ENCODE data around the gene EMX1. TPM values are rescaled to one million over a fixed set of nuclear protein-coding genes. Genes with fewer than 3 reads are reported as not detected.

Gene EMX1
- polyA plus RNA-seq, 1 donor = 0.22 TPM

DNA sequence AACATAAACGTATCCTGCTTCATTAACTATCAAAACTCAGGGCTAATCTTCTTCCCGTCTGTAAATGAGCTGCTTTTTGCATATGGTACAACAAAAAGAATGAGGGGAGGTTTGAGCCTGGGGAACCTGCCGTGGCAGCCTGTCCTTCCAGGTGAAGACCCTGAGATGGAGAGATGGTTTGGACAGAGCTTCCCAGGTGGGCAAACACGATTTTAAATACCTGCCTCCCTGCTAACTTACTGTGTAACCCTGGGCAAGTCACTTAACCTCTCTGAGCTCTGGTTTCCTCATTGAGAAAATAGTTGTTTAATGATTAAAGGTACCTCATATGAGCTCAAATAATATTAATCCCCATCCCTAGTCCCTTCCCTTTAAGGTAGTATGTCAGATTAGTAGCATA is 9.0 kb downstream of the EMX1 start:
- Histone ChIP-seq H3K27ac (ENCODE audit: low read length) (no peak overlapping the region), H3K27me3 (ENCODE audit: control insufficient read depth, insufficient read depth, low read length) (peaks cover 94% of the 10 kb centered on the region)
- DNase-seq = no peak

DNA sequence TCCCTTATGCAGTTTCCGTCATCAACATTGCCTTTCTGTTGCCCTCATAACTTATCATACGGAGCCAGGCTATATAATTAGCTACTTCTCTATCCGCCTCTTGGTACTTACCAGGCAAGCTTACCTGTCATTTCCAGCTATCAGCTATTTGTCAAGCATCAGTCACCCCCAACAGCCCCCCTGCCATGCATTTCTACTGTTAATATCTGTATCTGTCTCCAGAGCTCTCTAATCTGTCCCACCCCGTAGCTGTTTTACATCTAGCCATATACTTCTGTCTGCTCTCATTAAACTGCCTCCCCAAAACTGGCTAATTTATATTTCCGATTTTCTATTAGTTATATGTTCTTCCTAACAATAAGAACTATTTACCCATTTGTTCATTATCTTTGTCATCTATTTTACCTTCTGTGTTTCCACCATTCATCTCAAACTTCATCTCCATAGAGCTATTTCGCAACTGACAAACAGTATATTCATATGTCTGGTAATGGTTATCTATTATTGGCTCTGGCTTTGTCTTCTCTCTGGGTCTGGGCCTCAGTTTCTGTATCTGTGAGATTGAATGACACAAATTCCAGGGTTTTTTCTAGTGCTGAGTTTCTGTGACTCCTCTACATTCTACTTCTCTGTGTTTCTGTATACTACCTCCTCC is 9.6 kb downstream of the EMX1 start:
- H3K27ac ChIP-seq (ENCODE audit: low read length) = no peak overlapping the region
- H3K36me3 ChIP-seq (ENCODE audit: control insufficient read depth, insufficient read depth, low read length) = no peaks in the 10 kb centered on the region
- no peak overlapping the region for H3K4me3 ChIP-seq (ENCODE audit: low read length)
- DNase-seq = no peak
- peaks cover 10% of the 10 kb centered on the region for H3K4me1 ChIP-seq (ENCODE audit: control insufficient read depth, insufficient read depth, low read length)
- peaks cover 11% of the 10 kb centered on the region for H3K9me3 ChIP-seq (ENCODE audit: control insufficient read depth, low read depth, low read length)
- H3K27me3 ChIP-seq (ENCODE audit: control insufficient read depth, insufficient read depth, low read length) = peaks cover 88% of the 10 kb centered on the region
- 43% methylated on average over 3 of the region's 6 CpGs for WGBS (ENCODE audit: insufficient coverage, low lambda C conversion rate)

More for the DNA sequence above, 9.0 kb downstream of the EMX1 start:
- Histone ChIP-seq H3K4me1 (ENCODE audit: control insufficient read depth, insufficient read depth, low read length) (peaks cover 5% of the 10 kb centered on the region), H3K9me3 (ENCODE audit: control insufficient read depth, low read depth, low read length) (peaks cover 11% of the 10 kb centered on the region), H3K36me3 (ENCODE audit: control insufficient read depth, insufficient read depth, low read length) (no peaks in the 10 kb centered on the region), H3K4me3 (ENCODE audit: low read length) (no peak overlapping the region)
- WGBS (ENCODE audit: insufficient coverage, low lambda C conversion rate) = no CpG with 5 or more reads among the region's 4 CpGs

DNA sequence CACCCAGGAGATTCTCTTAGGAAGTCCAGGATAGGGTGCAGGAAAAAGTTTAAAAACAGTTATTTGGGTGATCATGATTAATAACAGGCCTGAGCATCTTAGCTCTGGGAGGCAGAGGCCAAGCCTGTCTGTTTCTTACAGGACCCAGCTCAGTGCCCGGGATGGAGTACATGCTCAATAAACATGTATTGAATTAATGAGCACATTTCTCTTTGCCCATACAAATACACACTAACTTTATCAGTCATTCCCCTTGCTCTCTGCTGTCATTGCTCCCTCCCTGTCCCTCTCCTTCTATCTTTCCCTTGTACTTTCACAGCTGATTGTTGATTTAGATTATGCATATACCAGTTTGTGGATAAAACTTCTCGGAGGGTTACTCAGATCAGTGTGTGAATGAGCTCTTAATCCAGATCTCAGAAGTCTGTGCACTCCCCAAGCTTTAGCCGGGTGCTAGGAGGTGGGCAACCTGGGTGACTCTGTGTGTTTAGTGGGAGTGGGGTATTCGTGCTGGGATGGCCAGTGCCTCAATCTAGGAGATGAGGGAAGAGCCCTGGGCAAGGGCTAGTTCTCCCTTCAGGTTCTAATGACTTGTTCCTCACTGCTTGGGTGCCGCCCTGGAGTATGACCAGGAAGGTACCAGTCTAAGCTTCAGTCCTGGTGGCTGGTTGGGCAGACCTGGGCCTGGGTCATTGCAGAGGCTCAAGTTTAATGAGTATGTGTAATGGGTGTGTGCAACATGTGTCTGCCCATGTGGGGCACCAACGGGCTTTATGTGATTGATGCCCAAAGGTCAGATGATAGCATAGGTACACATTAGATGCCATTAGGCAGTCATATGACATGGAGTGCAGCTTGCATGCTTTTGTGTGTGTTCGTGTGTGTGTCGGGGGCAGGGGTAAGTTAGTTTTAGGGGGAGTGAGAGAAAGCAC is 10.6 kb downstream of the EMX1 start:
- Histone ChIP-seq H3K9me3 (ENCODE audit: control insufficient read depth, low read depth, low read length) (peaks cover 11% of the 10 kb centered on the region), H3K36me3 (ENCODE audit: control insufficient read depth, insufficient read depth, low read length) (no peaks in the 10 kb centered on the region), H3K27me3 (ENCODE audit: control insufficient read depth, insufficient read depth, low read length) (peaks cover 78% of the 10 kb centered on the region), H3K4me1 (ENCODE audit: control insufficient read depth, insufficient read depth, low read length) (peaks cover 20% of the 10 kb centered on the region), H3K27ac (ENCODE audit: low read length) (no peak overlapping the region), H3K4me3 (ENCODE audit: low read length) (no peak overlapping the region)
- peak in 1 of 2 donors; percentile 53 for DNase-seq
- no CpG with 5 or more reads among the region's 8 CpGs for WGBS (ENCODE audit: insufficient coverage, low lambda C conversion rate)

DNA sequence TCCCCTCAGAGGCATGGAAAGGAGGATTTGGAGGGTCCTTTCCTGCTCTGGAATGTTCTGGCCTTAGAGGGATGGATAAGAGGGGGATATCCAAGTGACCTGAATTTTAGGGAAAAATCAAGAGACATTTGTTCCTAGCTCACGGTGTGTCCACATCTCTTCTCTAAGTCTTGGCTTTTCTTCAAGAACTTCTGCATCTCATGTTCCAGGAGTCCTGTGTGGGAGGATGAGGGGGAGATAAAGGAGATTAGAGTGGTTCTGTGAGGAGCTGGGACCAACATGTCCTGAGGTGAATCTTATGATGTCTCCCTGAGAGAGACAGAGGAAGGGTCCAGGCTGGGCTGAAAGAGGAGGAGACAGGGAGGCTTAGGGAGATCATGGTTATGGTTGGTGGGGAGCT is 11.7 kb downstream of the EMX1 start:
- Histone ChIP-seq H3K4me3 (ENCODE audit: low read length) (no peak overlapping the region), H3K27me3 (ENCODE audit: control insufficient read depth, insufficient read depth, low read length) (peaks cover 67% of the 10 kb centered on the region), H3K4me1 (ENCODE audit: control insufficient read depth, insufficient read depth, low read length) (peaks cover 31% of the 10 kb centered on the region), H3K36me3 (ENCODE audit: control insufficient read depth, insufficient read depth, low read length) (no peaks in the 10 kb centered on the region), H3K9me3 (ENCODE audit: control insufficient read depth, low read depth, low read length) (peaks cover 14% of the 10 kb centered on the region), H3K27ac (ENCODE audit: low read length) (no peak overlapping the region)
- no CpG with 5 or more reads among the region's 1 CpG for WGBS (ENCODE audit: insufficient coverage, low lambda C conversion rate)
- DNase-seq = no peak

DNA sequence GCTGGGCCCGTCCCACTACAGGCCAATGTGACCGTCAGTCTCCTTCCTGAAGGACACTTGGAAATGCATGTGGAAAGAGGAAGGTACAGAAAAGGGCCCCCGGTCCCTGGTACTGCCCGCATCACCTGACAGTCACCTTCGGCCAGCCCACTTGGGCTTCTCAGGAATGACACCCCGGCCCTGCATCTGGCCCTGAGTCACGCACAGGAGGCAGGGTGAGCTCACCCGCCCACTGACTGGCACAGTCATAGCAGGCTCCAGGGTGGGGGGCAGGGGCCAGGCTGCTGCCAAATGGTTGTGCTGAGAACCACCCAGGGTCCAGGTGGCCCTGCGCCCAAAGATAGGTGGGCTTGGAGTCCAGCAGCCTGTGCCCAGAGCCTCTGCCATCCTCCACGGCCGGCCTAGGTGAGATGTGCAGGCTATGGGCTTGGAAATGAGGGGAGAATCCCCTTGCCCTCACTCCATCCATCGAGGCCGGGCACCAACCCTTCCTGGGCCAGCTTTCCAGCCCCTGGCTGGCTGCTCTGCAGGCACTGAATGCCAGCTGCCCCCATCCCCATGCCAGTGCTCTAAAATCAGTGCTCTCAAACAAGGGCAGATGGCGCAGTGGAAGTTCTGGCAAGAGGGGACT is 14.1 kb downstream of the EMX1 start:
- no peak for DNase-seq
- peaks cover 4% of the 10 kb centered on the region for H3K9me3 ChIP-seq (ENCODE audit: control insufficient read depth, low read depth, low read length)
- H3K27ac ChIP-seq (ENCODE audit: low read length) = no peak overlapping the region
- no peak overlapping the region for H3K4me3 ChIP-seq (ENCODE audit: low read length)
- peaks cover 39% of the 10 kb centered on the region for H3K4me1 ChIP-seq (ENCODE audit: control insufficient read depth, insufficient read depth, low read length)
- no CpG with 5 or more reads among the region's 14 CpGs for WGBS (ENCODE audit: insufficient coverage, low lambda C conversion rate)
- H3K36me3 ChIP-seq (ENCODE audit: control insufficient read depth, insufficient read depth, low read length) = no peaks in the 10 kb centered on the region
- H3K27me3 ChIP-seq (ENCODE audit: control insufficient read depth, insufficient read depth, low read length) = peaks cover 45% of the 10 kb centered on the region

DNA sequence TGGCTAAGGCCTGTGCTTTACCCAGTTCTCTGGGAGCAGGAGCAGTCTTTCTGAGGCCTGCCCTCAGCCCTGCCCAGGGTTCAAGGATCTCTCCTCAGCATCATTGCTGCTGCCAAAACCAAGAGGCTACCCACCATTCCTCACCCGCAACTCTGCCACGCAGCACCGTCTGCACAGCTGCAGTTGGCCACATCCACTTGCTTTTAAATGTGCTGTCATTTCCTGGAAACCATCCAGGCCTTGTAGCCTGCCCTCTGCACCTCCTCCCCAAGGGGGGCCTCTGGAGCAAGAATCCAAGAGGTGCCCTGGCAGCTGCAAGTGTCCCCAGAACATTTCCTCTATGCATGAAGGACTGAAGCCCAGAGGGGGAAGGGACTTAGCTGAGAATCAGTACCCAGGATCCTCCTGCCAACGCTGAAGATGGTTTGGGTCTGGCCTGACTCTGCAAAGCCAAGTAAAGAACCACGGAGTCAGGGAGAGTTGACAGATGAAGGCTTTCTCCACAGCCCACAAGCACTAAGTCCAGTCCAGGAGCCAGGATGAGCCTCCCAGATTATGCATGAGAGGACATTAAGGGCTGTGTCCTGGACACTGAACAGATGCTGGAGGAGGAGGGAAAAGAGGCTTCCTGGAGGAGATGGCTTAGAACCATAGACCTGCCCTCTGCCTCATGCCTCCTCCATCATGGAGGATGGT is 14.9 kb downstream of the EMX1 start:
- H3K27me3 ChIP-seq (ENCODE audit: control insufficient read depth, insufficient read depth, low read length) = peaks cover 37% of the 10 kb centered on the region
- H3K4me3 ChIP-seq (ENCODE audit: low read length) = no peak overlapping the region
- H3K36me3 ChIP-seq (ENCODE audit: control insufficient read depth, insufficient read depth, low read length) = no peaks in the 10 kb centered on the region
- peaks cover 4% of the 10 kb centered on the region for H3K9me3 ChIP-seq (ENCODE audit: control insufficient read depth, low read depth, low read length)
- peak; percentile 42 to 74 for DNase-seq
- peaks cover 39% of the 10 kb centered on the region for H3K4me1 ChIP-seq (ENCODE audit: control insufficient read depth, insufficient read depth, low read length)
- H3K27ac ChIP-seq (ENCODE audit: low read length) = no peak overlapping the region
- no CpG with 5 or more reads among the region's 5 CpGs for WGBS (ENCODE audit: insufficient coverage, low lambda C conversion rate)

DNA sequence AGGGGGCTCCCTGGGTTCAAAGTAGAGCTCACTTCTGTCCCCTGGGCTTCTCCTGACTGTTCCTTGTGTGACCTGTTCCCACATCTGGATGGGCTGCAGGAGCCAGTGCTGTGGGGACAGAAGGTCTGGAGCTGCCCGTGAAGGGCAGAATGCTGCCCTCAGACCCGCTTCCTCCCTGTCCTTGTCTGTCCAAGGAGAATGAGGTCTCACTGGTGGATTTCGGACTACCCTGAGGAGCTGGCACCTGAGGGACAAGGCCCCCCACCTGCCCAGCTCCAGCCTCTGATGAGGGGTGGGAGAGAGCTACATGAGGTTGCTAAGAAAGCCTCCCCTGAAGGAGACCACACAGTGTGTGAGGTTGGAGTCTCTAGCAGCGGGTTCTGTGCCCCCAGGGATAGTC is 15.5 kb downstream of the EMX1 start:
- Histone ChIP-seq H3K9me3 (ENCODE audit: control insufficient read depth, low read depth, low read length) (peaks cover 4% of the 10 kb centered on the region), H3K4me3 (ENCODE audit: low read length) (no peak overlapping the region), H3K36me3 (ENCODE audit: control insufficient read depth, insufficient read depth, low read length) (no peaks in the 10 kb centered on the region), H3K27ac (ENCODE audit: low read length) (no peak overlapping the region), H3K4me1 (ENCODE audit: control insufficient read depth, insufficient read depth, low read length) (peaks cover 39% of the 10 kb centered on the region), H3K27me3 (ENCODE audit: control insufficient read depth, insufficient read depth, low read length) (peaks cover 31% of the 10 kb centered on the region)
- no peak for DNase-seq
- no CpG with 5 or more reads among the region's 4 CpGs for WGBS (ENCODE audit: insufficient coverage, low lambda C conversion rate)

DNA sequence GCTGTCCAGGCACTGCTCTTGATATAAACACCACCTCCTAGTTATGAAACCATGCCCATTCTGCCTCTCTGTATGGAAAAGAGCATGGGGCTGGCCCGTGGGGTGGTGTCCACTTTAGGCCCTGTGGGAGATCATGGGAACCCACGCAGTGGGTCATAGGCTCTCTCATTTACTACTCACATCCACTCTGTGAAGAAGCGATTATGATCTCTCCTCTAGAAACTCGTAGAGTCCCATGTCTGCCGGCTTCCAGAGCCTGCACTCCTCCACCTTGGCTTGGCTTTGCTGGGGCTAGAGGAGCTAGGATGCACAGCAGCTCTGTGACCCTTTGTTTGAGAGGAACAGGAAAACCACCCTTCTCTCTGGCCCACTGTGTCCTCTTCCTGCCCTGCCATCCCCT is 15.9 kb downstream of the EMX1 start:
- Histone ChIP-seq H3K4me3 (ENCODE audit: low read length) (no peak overlapping the region), H3K36me3 (ENCODE audit: control insufficient read depth, insufficient read depth, low read length) (no peaks in the 10 kb centered on the region), H3K9me3 (ENCODE audit: control insufficient read depth, low read depth, low read length) (peaks cover 4% of the 10 kb centered on the region), H3K27ac (ENCODE audit: low read length) (no peak overlapping the region), H3K27me3 (ENCODE audit: control insufficient read depth, insufficient read depth, low read length) (peaks cover 27% of the 10 kb centered on the region), H3K4me1 (ENCODE audit: control insufficient read depth, insufficient read depth, low read length) (peaks cover 37% of the 10 kb centered on the region)
- WGBS (ENCODE audit: insufficient coverage, low lambda C conversion rate) = no CpG with 5 or more reads among the region's 5 CpGs
- DNase-seq = no peak

DNA sequence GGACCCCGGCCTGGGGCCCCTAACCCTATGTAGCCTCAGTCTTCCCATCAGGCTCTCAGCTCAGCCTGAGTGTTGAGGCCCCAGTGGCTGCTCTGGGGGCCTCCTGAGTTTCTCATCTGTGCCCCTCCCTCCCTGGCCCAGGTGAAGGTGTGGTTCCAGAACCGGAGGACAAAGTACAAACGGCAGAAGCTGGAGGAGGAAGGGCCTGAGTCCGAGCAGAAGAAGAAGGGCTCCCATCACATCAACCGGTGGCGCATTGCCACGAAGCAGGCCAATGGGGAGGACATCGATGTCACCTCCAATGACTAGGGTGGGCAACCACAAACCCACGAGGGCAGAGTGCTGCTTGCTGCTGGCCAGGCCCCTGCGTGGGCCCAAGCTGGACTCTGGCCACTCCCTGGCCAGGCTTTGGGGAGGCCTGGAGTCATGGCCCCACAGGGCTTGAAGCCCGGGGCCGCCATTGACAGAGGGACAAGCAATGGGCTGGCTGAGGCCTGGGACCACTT is 16.4 kb downstream of the EMX1 start:
- Histone ChIP-seq H3K4me1 (ENCODE audit: control insufficient read depth, insufficient read depth, low read length) (peaks cover 35% of the 10 kb centered on the region), H3K4me3 (ENCODE audit: low read length) (no peak overlapping the region), H3K27me3 (ENCODE audit: control insufficient read depth, insufficient read depth, low read length) (peaks cover 22% of the 10 kb centered on the region), H3K36me3 (ENCODE audit: control insufficient read depth, insufficient read depth, low read length) (no peaks in the 10 kb centered on the region), H3K9me3 (ENCODE audit: control insufficient read depth, low read depth, low read length) (peaks cover 4% of the 10 kb centered on the region), H3K27ac (ENCODE audit: low read length) (no peak overlapping the region)
- DNase-seq = peak; percentile 70 to 83
- no CpG with 5 or more reads among the region's 12 CpGs for WGBS (ENCODE audit: insufficient coverage, low lambda C conversion rate)
